Lung (tissue), 12 donors: ENCODE measurements around the gene ABCF2. TPM values are rescaled to one million over a fixed set of nuclear protein-coding genes. Genes with fewer than 3 reads are reported as not detected.

Experiments used
- ATAC-seq: fragments of 200-7000 bp; cut with Tn5 transposase; one replicate; pipeline ENCODE4 v1.9.1; 2020; ENCODE audit warnings: moderate number of reproducible peaks; ENCODE audit not compliant: insufficient read depth, low FRiP score
- DNase-seq, 3 donors: peaks; one replicate each; pipeline ENCODE4 v3.0.0-alpha.2; 2013 to 2017
- H3K27ac ChIP-seq, 2 donors: one replicate each; pipeline ENCODE4 v1.5.1; 2013; ENCODE audit warnings: mild to moderate bottlenecking in 2 of 2, moderate library complexity in 2 of 2, control low read depth in 1 of 2, inconsistent platforms in 1 of 2, low read depth in 1 of 2, low read length in 1 of 2
- H3K27me3 ChIP-seq, 3 donors: one replicate each; pipeline ENCODE4 v1.5.1; 2013; ENCODE audit warnings: low read length in 2 of 3; ENCODE audit not compliant: control insufficient read depth in 3 of 3, insufficient read depth in 3 of 3
- H3K36me3 ChIP-seq, 4 donors: one replicate each; pipeline ENCODE4 v1.5.1; 2013; ENCODE audit warnings: low read length in 4 of 4, mild to moderate bottlenecking in 1 of 4, moderate library complexity in 1 of 4; ENCODE audit not compliant: control insufficient read depth in 4 of 4, insufficient read depth in 4 of 4
- H3K4me1 ChIP-seq, 5 donors: one replicate each; pipeline ENCODE4 v1.5.1; 2013; ENCODE audit warnings: low read length in 5 of 5, mild to moderate bottlenecking in 2 of 5, moderate library complexity in 1 of 5; ENCODE audit not compliant: control insufficient read depth in 5 of 5, insufficient read depth in 5 of 5
- H3K4me3 ChIP-seq: one replicate; pipeline ENCODE4 v1.5.1; 2013; ENCODE audit warnings: mild to moderate bottlenecking, control low read depth, moderate library complexity
- H3K9ac ChIP-seq, 2 donors: one replicate each; pipeline ENCODE4 v1.5.1; 2013; ENCODE audit warnings: low read length in 2 of 2, control low read depth in 1 of 2; ENCODE audit not compliant: insufficient read depth in 1 of 2
- H3K9me3 ChIP-seq, 4 donors: one replicate each; pipeline ENCODE4 v1.5.1; 2013; ENCODE audit warnings: low read length in 3 of 4, mild to moderate bottlenecking in 1 of 4, moderate library complexity in 1 of 4; ENCODE audit not compliant: control insufficient read depth in 4 of 4, insufficient read depth in 3 of 4
- CTCF ChIP-seq: IDR thresholded peaks from 2 replicates; pipeline ENCODE4 v1.5.1; 2012; ENCODE audit warnings: mild to moderate bottlenecking; ENCODE audit errors: control extremely low read depth, extremely low read depth
- WGBS, 2 donors: extraction: QIAGEN DNeasy Blood & Tissue Kit; methylation state at CpG; one replicate each; pipeline ENCODE4 v1.1.7; 2013; 5-methylcytosine and 5-hydroxymethylcytosine counted together
- polyA plus RNA-seq, 2 donors: library from polyadenylated mRNA; stranded (reverse); fragments of 200-250 nt; gene quantifications; one replicate each; pipeline ENCODE4 v1.2.1, GENCODE V29; 2013
- total RNA-seq, 2 donors: library from RNA; depleted of rRNA in 1 of 2; stranded (reverse); fragments of >200 nt in 1 of 2; gene quantifications; one replicate each; pipeline ENCODE4 v1.2.1, GENCODE V29; 2014 to 2021
- donor health status: control.
- donor health status: control.
- donor health status: Bipolar disorder and iron deficiency.
- donor health status: healthy.
- donor health status: DM: yes; HTN: yes; CAD: no.

Gene ABCF2
- total and polyA plus RNA-seq, 4 donors = 13.2 to 36.3 (median 25.8) TPM

GRCh38 chr7:151181011-151181431, 46.0 kb downstream of the ABCF2 start:
- DNase-seq (no peak), ATAC-seq (no peak)
- no peak for TF ChIP-seq CTCF
- Histone ChIP-seq H3K9me3 (no peaks in the 10 kb centered on the region), H3K27ac (no peak overlapping the region), H3K36me3 (no peaks in the 10 kb centered on the region), H3K9ac (no peak overlapping the region), H3K27me3 (peaks cover 0 to 8% (median 0%) of the 10 kb centered on the region in 3 donors), H3K4me1 (peaks cover 0 to 5% (median 0%) of the 10 kb centered on the region in 5 donors), H3K4me3 (no peak overlapping the region)
- WGBS, 2 donors = 83 to 89% methylated on average over 22 of the region's 22 CpGs

- Histone ChIP-seq H3K27ac (no peak overlapping the region), H3K4me1 (no peaks in the 10 kb centered on the region), H3K4me3 (no peak overlapping the region), H3K36me3 (no peaks in the 10 kb centered on the region), H3K9ac (no peak overlapping the region), H3K27me3 (peaks cover 3 to 11% (median 4%) of the 10 kb centered on the region in 3 donors), H3K9me3 (no peaks in the 10 kb centered on the region)
- 82 to 93% methylated on average over 4 of the region's 4 CpGs for WGBS, 2 donors
- ATAC-seq = no peak
- DNase-seq = no peak
- no peak for TF ChIP-seq CTCF
These were observed 47.1 kb downstream of the ABCF2 start for GRCh38 chr7:151179946-151180345.

- ATAC-seq = no peak
- no peaks in the 10 kb centered on the region for H3K9me3 ChIP-seq
- peaks cover 4 to 11% (median 4%) of the 10 kb centered on the region in 3 donors for H3K27me3 ChIP-seq
These were observed 47.6 kb downstream of the ABCF2 start for GRCh38 chr7:151179287-151179860.

More at GRCh38 chr7:151179287-151179860, 47.6 kb downstream of the ABCF2 start:
- Histone ChIP-seq H3K27ac (no peak overlapping the region), H3K36me3 (no peaks in the 10 kb centered on the region), H3K9ac (no peak overlapping the region), H3K4me3 (no peak overlapping the region), H3K4me1 (no peaks in the 10 kb centered on the region)
- no peak for DNase-seq
- no peak for TF ChIP-seq CTCF
- 81 to 90% methylated on average over 8 of the region's 8 CpGs for WGBS, 2 donors
